ENCODE results near the gene ACER2. TPM values are rescaled to one million over a fixed set of nuclear protein-coding genes. Genes with fewer than 3 reads are reported as not detected.
"Not testable (repeated sequence)": the region's sequence is repeated elsewhere in the genome, so short reads cannot be mapped to it uniquely, and the experiment has no call there.

ACER2 gene
- total RNA-seq, 6 experiments from 2014 or later, result 1.8 to 9.1 (median 3.7) TPM

GRCh38 chr9:19430201-19430760, 21.5 kb downstream of the ACER2 start:
- intact Hi-C loops (cut with DNase I), result no loop called here
- Histone ChIP-seq H3K4me3 (no peak overlapping the region), H3K36me3 (no peaks in the 10 kb centered on the region), H3K9me3 (no peaks in the 10 kb centered on the region), H3K4me1 (no peaks in the 10 kb centered on the region), H3K27ac (peak overlapping the region; percentile 31 to 51 (median 51)), H3K27me3 (no peaks in the 10 kb centered on the region)
- 60% methylated on average over 2 of the region's 2 CpGs for WGBS (ENCODE audit: insufficient coverage, low coverage, low lambda C conversion rate, missing lambda C conversion rate)
- TF ChIP-seq POLR2A (IDR thresholded peaks at IDR 0.05) (no peak), CTCF (IDR thresholded peaks at IDR 0.05) (no peak)
- peak in 1 of 4 donors; percentile 51 for ATAC-seq
- no peak for DNase-seq

- no peaks in the 10 kb centered on the region for H3K9me3 ChIP-seq
- peak in 1 of 3 donors; percentile 59 for DNase-seq
- H3K36me3 ChIP-seq, result no peaks in the 10 kb centered on the region
- no peaks in the 10 kb centered on the region for H3K4me1 ChIP-seq
- intact Hi-C loops (cut with DNase I), result no loop called here
- peak; percentile 52 to 83 (median 80) for ATAC-seq
- peak overlapping the region in 2 of 3 donors; percentile 51 for H3K27ac ChIP-seq
- no peak overlapping the region for H3K4me3 ChIP-seq
- WGBS (ENCODE audit: insufficient coverage, low coverage, low lambda C conversion rate, missing lambda C conversion rate), result 71% methylated on average over 12 of the region's 14 CpGs
- H3K27me3 ChIP-seq, result no peaks in the 10 kb centered on the region
- no peak for TF ChIP-seq POLR2A (IDR thresholded peaks at IDR 0.05)
- no peak for TF ChIP-seq CTCF (IDR thresholded peaks at IDR 0.05)
Observed at GRCh38 chr9:19431361-19432171, 22.8 kb downstream of the ACER2 start.

- intact Hi-C loops (cut with DNase I), result no loop called here
- no peak for TF ChIP-seq CTCF (IDR thresholded peaks at IDR 0.05)
- TF ChIP-seq POLR2A (IDR thresholded peaks at IDR 0.05), result no peak
- no peak overlapping the region for H3K27ac ChIP-seq
Observed at GRCh38 chr9:19432473-19432872, 23.7 kb downstream of the ACER2 start.

GRCh38 chr9:19433729-19434128, 24.9 kb downstream of the ACER2 start:
- WGBS (ENCODE audit: insufficient coverage, low coverage, low lambda C conversion rate, missing lambda C conversion rate), result no CpG with 5 or more reads among the region's 35 CpGs
- DNase-seq; intact Hi-C loops (cut with DNase I): not testable (repeated sequence)

More at GRCh38 chr9:19432473-19432872, 23.7 kb downstream of the ACER2 start:
- Histone ChIP-seq H3K4me3 (no peak overlapping the region), H3K27me3 (no peaks in the 10 kb centered on the region), H3K36me3 (no peaks in the 10 kb centered on the region), H3K4me1 (no peaks in the 10 kb centered on the region), H3K9me3 (no peaks in the 10 kb centered on the region)
- ATAC-seq, result no peak
- no peak for DNase-seq

GRCh38 chr9:19440376-19440775, 31.6 kb downstream of the ACER2 start:
- Histone ChIP-seq H3K4me1 (no peaks in the 10 kb centered on the region), H3K27me3 (no peaks in the 10 kb centered on the region), H3K27ac (no peak overlapping the region), H3K36me3 (no peaks in the 10 kb centered on the region), H3K9me3 (no peaks in the 10 kb centered on the region), H3K4me3 (no peak overlapping the region)
- ATAC-seq, result no peak
- TF ChIP-seq CTCF (IDR thresholded peaks at IDR 0.05) (no peak), POLR2A (IDR thresholded peaks at IDR 0.05) (no peak)
- intact Hi-C loops (cut with DNase I), result no loop called here
- no peak for DNase-seq
- WGBS (ENCODE audit: insufficient coverage, low coverage, low lambda C conversion rate, missing lambda C conversion rate), result 80% methylated on average over 1 of the region's 1 CpG

More at GRCh38 chr9:19433729-19434128, 24.9 kb downstream of the ACER2 start:
- H3K4me3 ChIP-seq, H3K27me3 ChIP-seq, H3K36me3 ChIP-seq, H3K9me3 ChIP-seq, H3K27ac ChIP-seq, ATAC-seq, H3K4me1 ChIP-seq: not testable (repeated sequence)
